HEK293T (cell line): Measurements from ENCODE around the gene C22orf31.

Source experiments
- CTCF ChIA-PET: fragments of 350-600 bp; formaldehyde crosslinking; extraction: SDS; loops from one replicate; lab custom pipeline; 2021; ENCODE audit warnings: antibody characterized with exemption, inconsistent platforms; lab: Yijun Ruan, JAX
- POLR2A ChIA-PET: fragments of 350-600 bp; formaldehyde crosslinking; extraction: SDS; loops from one replicate; lab custom pipeline; 2020; ENCODE audit warnings: antibody characterized with exemption, inconsistent platforms; lab: Yijun Ruan, JAX
- DNase-seq: peaks from one replicate; pipeline ENCODE4 v3.0.0; 2012; ENCODE audit warnings: mixed read lengths; ENCODE audit errors: extremely low spot score
- ARNT ChIP-seq: fragments of 450-650 bp; IDR thresholded peaks from 2 replicates; pipeline ENCODE4 v1.6.1; 2017; ENCODE audit warnings: mild to moderate bottlenecking
- BHLHE40 ChIP-seq: fragments of 450-650 bp; IDR thresholded peaks from 2 replicates; pipeline ENCODE4 v1.6.1; 2016; ENCODE audit warnings: mild to moderate bottlenecking, moderate library complexity, borderline replicate concordance
- CTBP1 ChIP-seq: fragments of 450-650 bp; IDR thresholded peaks from 2 replicates; pipeline ENCODE4 v1.6.1; 2016; ENCODE audit warnings: borderline replicate concordance
- ELF4 ChIP-seq: fragments of 450-650 bp; IDR thresholded peaks from 2 replicates; pipeline ENCODE4 v1.6.1; 2017; ENCODE audit warnings: antibody characterized with exemption
- FOXA1 ChIP-seq: fragments of 450-650 bp; IDR thresholded peaks from 2 replicates; pipeline ENCODE4 v1.6.1; 2016; ENCODE audit warnings: mild to moderate bottlenecking
- FOXK2 ChIP-seq: fragments of 450-650 bp; IDR thresholded peaks from 2 replicates; pipeline ENCODE4 v1.6.1; 2016; ENCODE audit warnings: mild to moderate bottlenecking
- FOXM1 ChIP-seq: fragments of 450-650 bp; IDR thresholded peaks from 2 replicates; pipeline ENCODE4 v1.6.1; 2017; ENCODE audit warnings: mild to moderate bottlenecking, borderline replicate concordance
- HDGF ChIP-seq: fragments of 450-650 bp; IDR thresholded peaks from 2 replicates; pipeline ENCODE4 v1.6.1; 2017; ENCODE audit warnings: antibody characterized with exemption, borderline replicate concordance
- L3MBTL2 ChIP-seq: fragments of 450-650 bp; conservative IDR thresholded peaks from 2 replicates; pipeline ENCODE4 v1.6.1; 2016; ENCODE audit warnings: mild to moderate bottlenecking
- LEF1 ChIP-seq: fragments of 450-650 bp; IDR thresholded peaks from 2 replicates; pipeline ENCODE4 v1.6.1; 2017; ENCODE audit warnings: mild to moderate bottlenecking, borderline replicate concordance
- NFRKB ChIP-seq: fragments of 450-650 bp; IDR thresholded peaks from 2 replicates; pipeline ENCODE4 v1.6.1; 2016; ENCODE audit warnings: mild to moderate bottlenecking, moderate library complexity
- SP1 ChIP-seq: fragments of 450-650 bp; IDR thresholded peaks from 2 replicates; pipeline ENCODE4 v1.6.1; 2017
- SUZ12 ChIP-seq: fragments of 450-650 bp; IDR thresholded peaks from 2 replicates; pipeline ENCODE4 v1.6.1; 2016; ENCODE audit warnings: mild to moderate bottlenecking
- TARDBP ChIP-seq: fragments of 450-650 bp; IDR thresholded peaks from 2 replicates; pipeline ENCODE4 v1.6.1; 2016
- ZNF384 ChIP-seq: fragments of 450-650 bp; IDR thresholded peaks from 2 replicates; pipeline ENCODE4 v1.6.1; 2016
- TF ChIP-seq, protein P1 (sequence below): fragments of 450-650 bp; IDR thresholded peaks from 2 replicates; pipeline ENCODE4 v1.6.1; 2016

C22orf31 gene

DNA sequence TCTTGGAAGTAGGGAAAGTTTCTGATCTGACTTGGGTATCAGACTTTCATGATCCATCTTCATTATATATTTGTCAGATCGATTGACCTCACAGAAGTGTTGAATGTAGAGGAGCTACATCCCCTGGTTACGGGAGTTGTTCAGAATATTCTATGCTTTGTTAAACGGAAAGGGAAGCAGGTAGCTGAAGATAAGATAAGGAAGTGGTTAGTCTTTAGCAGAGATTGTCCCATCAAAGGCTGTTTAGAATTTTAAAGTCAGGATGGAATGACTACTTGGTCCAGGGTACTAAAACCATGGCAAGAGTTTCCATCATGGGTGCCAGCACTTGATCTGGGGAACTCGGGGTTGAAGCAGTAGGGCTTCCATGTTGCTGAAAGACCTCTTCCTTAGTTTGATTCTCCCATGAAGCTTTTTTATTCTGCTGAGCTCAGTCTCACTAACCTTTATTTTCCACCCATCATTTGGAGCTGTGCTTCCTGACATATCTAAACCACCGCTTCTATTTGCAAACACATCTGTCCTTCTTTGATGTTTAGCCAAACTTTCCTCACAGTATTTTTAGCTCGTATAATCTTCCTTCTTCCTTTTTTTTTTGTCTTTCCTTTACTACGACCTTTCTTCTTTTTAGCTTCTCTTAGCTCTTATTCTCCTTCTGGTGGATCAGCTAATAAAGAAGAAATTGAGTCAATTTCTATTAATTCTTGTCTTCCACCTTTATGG lies 4.0 kb upstream of the C22orf31 start:
- no peak for TF ChIP-seq CTBP1
- no peak for TF ChIP-seq ZNF384
- TF ChIP-seq L3MBTL2 = no peak
- no peak for TF ChIP-seq SP1
- TF ChIP-seq ELF4 = no peak
- no peak for TF ChIP-seq HDGF
- no peak for DNase-seq
- ChIA-PET CTCF (interaction anchor here (0.6 kb wide), 1 partner anchor 180 kb away, joined by 3 read pairs; no protein-coding TSS in a partner anchor), POLR2A (no interaction called here)

- ChIA-PET POLR2A (no interaction called here), CTCF (no interaction called here)
- no peak for DNase-seq
- TF ChIP-seq CTBP1 = no peak
- no peak for TF ChIP-seq ARNT
- no peak for TF ChIP-seq FOXM1
- no peak for TF ChIP-seq LEF1
- TF ChIP-seq NFRKB = no peak
- no peak for TF ChIP-seq HDGF
- no peak for TF ChIP-seq SP1
- TF ChIP-seq L3MBTL2 = no peak
Observed at GRCh38 chr22:29062286-29062821, 723 bp upstream of the C22orf31 start.

- no peak for DNase-seq
- TF ChIP-seq FOXK2 = no peak
- TF ChIP-seq TARDBP = no peak
- no peak for TF ChIP-seq ARNT
- no peak for TF ChIP-seq ELF4
- no peak for TF ChIP-seq CTBP1
- no peak for TF ChIP-seq BHLHE40
- TF ChIP-seq FOXA1 = no peak
- POLR2A ChIA-PET = no interaction called here
- CTCF ChIA-PET = interaction anchor here (1.6 kb wide), 1 partner anchor 12 kb away, joined by 3 read pairs; the partner anchor contains the start of gene KREMEN1
Observed at GRCh38 chr22:29060931-29061330, 700 bp downstream of the C22orf31 start.

- TF ChIP-seq FOXM1 (no peak), CTBP1 (no peak), TARDBP (no peak), HDGF (no peak), NFRKB (no peak), L3MBTL2 (no peak), ARNT (no peak), SP1 (no peak), FOXK2 (no peak), LEF1 (no peak), ELF4 (no peak), FOXA1 (no peak), ZNF384 (no peak), SUZ12 (no peak)
- ChIA-PET CTCF (interaction anchor here (1.6 kb wide), 1 partner anchor 12 kb away, joined by 3 read pairs; the partner anchor contains the start of gene KREMEN1), POLR2A (no interaction called here)
- DNase-seq = no peak
Observed at GRCh38 chr22:29060251-29060869, 1.3 kb downstream of the C22orf31 start.

GRCh38 chr22:29056472-29056871 lies 5.2 kb downstream of the C22orf31 start:
- DNase-seq = no peak
- POLR2A ChIA-PET = no interaction called here
- TF ChIP-seq TARDBP = no peak
- TF ChIP-seq, protein P1, sequence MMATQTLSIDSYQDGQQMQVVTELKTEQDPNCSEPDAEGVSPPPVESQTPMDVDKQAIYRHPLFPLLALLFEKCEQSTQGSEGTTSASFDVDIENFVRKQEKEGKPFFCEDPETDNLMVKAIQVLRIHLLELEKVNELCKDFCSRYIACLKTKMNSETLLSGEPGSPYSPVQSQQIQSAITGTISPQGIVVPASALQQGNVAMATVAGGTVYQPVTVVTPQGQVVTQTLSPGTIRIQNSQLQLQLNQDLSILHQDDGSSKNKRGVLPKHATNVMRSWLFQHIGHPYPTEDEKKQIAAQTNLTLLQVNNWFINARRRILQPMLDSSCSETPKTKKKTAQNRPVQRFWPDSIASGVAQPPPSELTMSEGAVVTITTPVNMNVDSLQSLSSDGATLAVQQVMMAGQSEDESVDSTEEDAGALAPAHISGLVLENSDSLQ = no peak
- TF ChIP-seq ZNF384 = no peak
- TF ChIP-seq ELF4 = no peak
- CTCF ChIA-PET = interaction anchor here (1.0 to 2.5 kb wide), 2 partner anchors 16 to 189 kb away, joined by 3 to 5 read pairs; no protein-coding TSS in a partner anchor

DNA sequence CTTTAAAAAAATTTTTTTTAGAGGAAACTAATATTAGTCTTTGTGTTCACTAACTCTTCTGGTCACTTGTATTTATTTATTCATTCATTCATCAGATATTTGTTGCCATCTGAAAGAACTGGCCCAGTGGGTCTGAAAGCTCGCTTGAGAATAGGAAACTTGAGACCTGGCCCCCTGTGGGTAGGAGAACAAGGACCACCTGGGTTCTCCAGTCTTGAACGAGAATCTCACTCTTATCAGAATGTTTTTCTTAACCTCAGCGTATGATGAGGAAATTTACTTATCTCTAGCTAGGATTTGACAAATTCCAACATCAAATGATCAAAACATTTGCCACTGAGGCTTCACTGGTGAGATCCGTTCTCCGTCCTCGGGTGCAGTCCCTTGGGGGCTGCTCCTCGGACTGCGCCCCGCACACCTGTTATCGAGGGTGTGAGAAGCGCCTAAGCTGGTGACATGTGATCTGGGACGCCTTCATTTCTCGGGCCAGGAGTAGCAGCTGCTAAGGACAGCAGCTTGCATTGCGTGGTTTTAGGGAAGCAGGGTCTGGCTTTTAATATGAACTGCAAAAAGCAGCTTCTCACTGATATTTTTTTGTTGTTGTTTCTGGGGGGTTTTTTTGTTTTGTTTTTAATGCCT lies 6.3 kb downstream of the C22orf31 start:
- no peak for DNase-seq
- ChIA-PET CTCF (interaction anchor here (0.6 to 2.5 kb wide), 5 partner anchors 12 to 99 kb away, joined by 3 to 5 read pairs (median 4); partner anchors contain the start of gene KREMEN1), POLR2A (no interaction called here)
- no peak for TF ChIP-seq FOXM1
- TF ChIP-seq CTBP1 = no peak
- TF ChIP-seq SUZ12 = no peak
- 0 out of 2 replicates have a peak, but pooled peaks have one; percentile 16 for TF ChIP-seq L3MBTL2
- no peak for TF ChIP-seq HDGF
- TF ChIP-seq ARNT = no peak
- TF ChIP-seq LEF1 = no peak

GRCh38 chr22:29054251-29054767 lies 7.3 kb downstream of the C22orf31 start:
- ChIA-PET CTCF (interaction anchor here (1.3 to 1.8 kb wide), 3 partner anchors 12 to 100 kb away, joined by 4 to 8 read pairs (median 5); no protein-coding TSS in a partner anchor), POLR2A (interaction anchor here (0.9 kb wide), 1 partner anchor 16 kb away, joined by 3 read pairs; no protein-coding TSS in a partner anchor)
- TF ChIP-seq SP1 (no peak), SUZ12 (no peak), TARDBP (no peak), ZNF384 (no peak), LEF1 (no peak), HDGF (no peak), NFRKB (no peak), FOXK2 (no peak), ELF4 (no peak), L3MBTL2 (no peak), FOXA1 (no peak), CTBP1 (no peak)
- TF ChIP-seq, protein P1 = no peak
- no peak for DNase-seq
